GM20431 (cell line): Measurements from ENCODE around the gene UTS2B.
"Not testable (repeated sequence)": the region's sequence is repeated elsewhere in the genome, so short reads cannot be mapped to it uniquely, and the experiment has no call there.

Source experiments
- in situ Hi-C: fragments of 300-500 bp; cut with MseI, MboI; formaldehyde crosslinking; loops from one replicate; pipeline ENCODE4 v1.15.0; 2020; ENCODE audit warnings: low sequenced_read_pairs; ENCODE audit not compliant: unreplicated experiment

UTS2B gene

GRCh38 chr3:191256405-191256804 is 73.9 kb downstream of the UTS2B start:
- in situ Hi-C loops: loop anchor here (25.0 kb wide), 1 partner anchor 106 kb away; no protein-coding TSS in a partner anchor

GRCh38 chr3:191255156-191255555 is 75.2 kb downstream of the UTS2B start:
- in situ Hi-C loops: loop anchor here (25.0 kb wide), 1 partner anchor 107 kb away; no protein-coding TSS in a partner anchor

GRCh38 chr3:191254098-191254873 is 76.0 kb downstream of the UTS2B start:
- in situ Hi-C loops: loop anchor here (25.0 kb wide), 1 partner anchor 108 kb away; no protein-coding TSS in a partner anchor

DNA sequence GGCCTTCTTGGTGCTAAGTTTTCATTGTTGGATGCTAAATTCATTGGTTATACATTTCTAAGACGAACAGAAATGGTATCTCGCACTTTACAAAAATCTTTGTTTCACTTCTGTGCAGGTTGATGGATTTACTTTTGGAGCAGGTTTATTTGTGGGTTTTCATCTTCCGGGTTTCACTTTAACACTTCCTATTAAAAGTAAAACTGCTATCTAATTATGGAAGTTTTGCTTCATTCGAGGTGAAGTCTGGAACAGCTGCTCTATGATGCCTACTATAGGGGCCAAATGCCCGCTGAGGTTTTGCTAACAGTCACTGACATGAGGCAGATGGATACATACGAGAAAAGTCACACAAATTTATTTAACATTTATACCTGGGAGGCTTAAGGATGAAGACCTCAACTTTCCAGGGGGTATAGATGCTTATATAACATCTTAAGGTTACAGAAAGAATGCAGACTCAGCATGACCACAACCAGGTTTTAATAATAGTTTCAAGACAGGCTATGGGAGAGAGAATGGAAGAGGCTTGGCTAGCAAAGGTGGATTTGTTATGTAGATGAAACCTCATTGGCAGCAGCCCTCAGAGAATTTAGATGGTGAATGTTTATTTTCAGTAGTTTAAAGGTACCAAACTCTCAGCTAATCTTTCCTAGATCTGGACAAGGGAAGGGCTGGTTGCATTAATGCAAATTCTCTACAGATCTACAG is 77.1 kb downstream of the UTS2B start:
- in situ Hi-C loops: loop anchor here (25.0 kb wide), 1 partner anchor 109 kb away; no protein-coding TSS in a partner anchor

GRCh38 chr3:191246630-191247029 is 83.7 kb downstream of the UTS2B start:
- in situ Hi-C loops: no loop called here

DNA sequence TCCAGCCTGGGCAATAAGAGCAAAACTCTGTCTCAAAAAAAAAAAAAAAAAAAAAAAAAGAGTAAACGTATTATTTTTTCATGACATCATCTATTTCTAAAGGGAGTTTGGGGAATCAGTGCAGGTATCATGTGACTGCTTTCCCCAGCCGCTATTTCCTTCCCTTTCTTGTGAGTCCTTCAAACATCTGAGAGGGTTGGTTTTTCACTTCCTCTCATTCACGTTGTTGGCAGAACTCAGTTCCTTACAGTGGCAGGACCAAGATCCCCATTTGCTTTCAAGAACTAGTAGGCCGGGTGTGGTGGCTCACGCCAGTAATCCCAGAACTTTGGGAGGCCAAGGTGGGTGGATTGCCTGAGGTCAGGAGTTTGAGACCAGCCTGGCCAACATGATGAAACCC is 84.3 kb downstream of the UTS2B start:
- in situ Hi-C loops: not testable (repeated sequence)

GRCh38 chr3:191244242-191244867 is 86.0 kb downstream of the UTS2B start:
- in situ Hi-C loops: no loop called here

GRCh38 chr3:191240486-191240885 is 89.8 kb downstream of the UTS2B start:
- in situ Hi-C loops: no loop called here

DNA sequence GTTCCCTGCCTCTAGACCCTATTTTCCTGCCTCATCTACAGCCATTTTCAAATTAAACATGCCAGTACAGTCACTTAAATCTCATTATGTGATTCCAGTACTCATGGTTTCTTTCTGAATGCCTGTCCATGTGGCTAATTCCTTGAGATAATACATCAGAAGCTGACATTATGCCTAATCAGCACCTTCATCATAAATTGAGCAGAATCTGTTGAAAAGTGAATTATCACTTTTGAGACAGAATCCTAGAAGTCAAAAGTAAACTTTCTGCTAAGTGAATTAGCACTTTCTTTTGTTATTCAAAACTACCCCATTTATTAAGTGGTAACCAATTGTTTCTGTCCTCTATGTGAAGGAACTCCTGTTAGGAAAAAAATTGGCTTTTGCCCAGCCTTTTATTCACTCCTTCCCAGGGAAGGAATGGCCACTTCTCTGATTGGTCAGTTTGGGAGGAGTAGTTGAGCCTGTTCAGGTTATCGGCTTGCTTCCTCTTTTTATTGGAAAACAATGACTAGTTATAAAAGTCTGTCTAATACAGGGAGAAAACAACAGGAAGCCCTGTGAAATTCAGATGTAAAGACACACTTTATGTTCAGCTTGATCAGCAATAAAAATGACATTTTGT is 90.8 kb downstream of the UTS2B start:
- in situ Hi-C loops: no loop called here

- in situ Hi-C loops: no loop called here
Observed at GRCh38 chr3:191238321-191238817, 92.0 kb downstream of the UTS2B start.

GRCh38 chr3:191237047-191237882 is 93.1 kb downstream of the UTS2B start:
- in situ Hi-C loops: no loop called here

DNA sequence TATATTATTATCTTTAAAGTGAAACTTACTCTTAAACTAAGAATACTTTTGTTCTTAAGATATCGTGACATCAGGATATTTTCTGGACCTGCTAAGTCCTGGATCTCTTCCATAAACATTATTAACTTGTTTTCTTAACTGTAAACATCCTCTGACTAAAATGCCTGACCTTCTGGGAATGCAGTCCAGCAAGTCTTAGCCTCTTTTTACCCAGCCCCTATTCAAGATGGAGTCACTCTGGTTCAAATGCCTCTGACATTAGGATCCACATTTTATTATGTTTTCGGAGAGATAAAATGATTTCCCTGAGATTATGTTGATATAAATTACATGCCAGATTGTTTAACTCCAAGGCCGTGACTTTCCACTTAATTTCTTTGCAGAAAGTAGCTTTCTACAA is 93.7 kb downstream of the UTS2B start:
- in situ Hi-C loops: no loop called here

DNA sequence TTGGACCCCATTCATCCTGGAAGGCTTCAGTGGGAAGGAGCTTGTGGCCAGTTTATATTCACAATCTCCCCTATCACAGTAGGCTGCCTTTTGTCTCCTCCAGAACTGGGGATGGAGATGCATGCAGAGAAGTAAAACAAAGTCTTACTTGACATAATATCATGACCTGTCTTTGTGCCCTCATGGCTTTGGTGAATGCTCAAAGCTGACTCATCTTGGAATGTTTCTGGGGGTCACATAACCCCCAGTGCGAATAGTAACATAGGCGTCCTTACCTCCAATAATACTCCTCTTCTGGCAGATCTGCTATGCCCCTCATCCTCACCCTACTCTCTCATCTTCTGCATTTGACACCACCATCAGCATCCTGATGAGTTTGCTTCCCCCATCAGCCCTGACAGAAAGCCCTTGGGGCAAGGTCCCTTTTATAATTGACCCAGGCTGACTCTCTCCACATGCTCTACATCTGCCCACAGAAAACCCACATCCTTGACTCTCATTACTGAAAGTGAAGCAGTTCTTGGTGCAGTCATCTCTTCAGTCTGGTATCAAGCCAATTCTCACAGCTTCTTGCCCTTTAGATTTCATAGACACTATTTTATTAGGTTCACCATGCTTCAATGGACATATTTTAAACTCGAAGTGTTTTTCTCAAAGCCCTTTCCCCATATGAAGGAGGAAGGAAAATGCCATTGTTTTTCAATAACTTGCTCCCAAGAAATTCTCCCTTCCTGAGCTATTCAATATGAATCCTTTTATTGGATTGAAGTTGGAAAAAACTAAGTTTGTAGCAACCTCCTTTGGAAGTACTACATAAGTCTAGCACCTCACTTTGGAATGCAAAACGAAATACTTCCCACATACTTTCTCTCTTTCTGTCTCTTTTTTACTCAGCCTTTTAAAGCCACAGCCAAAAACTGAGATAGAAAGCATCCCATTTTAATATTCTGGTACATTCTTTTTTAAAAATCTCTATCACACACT is 94.7 kb downstream of the UTS2B start:
- in situ Hi-C loops: no loop called here

GRCh38 chr3:191234216-191234615 is 96.1 kb downstream of the UTS2B start:
- in situ Hi-C loops: no loop called here

DNA sequence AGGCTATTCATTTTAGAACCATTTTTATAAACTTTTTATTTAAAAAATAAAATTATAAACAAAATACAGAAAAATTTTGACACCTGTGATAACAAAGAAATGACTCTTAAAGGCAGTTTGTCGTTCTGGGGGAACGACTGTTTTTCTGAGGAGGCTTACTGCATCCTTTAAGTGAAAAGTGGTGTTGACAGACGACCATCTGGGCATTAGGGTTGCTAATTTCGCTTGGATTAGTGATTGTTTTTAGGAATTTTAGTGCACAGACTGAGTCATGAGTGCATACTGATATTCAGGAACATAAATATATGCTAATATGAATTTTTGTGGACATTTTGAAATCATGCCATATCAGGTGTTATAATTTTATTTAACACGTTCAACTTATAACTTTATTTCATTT is 102.8 kb downstream of the UTS2B start:
- in situ Hi-C loops: no loop called here

DNA sequence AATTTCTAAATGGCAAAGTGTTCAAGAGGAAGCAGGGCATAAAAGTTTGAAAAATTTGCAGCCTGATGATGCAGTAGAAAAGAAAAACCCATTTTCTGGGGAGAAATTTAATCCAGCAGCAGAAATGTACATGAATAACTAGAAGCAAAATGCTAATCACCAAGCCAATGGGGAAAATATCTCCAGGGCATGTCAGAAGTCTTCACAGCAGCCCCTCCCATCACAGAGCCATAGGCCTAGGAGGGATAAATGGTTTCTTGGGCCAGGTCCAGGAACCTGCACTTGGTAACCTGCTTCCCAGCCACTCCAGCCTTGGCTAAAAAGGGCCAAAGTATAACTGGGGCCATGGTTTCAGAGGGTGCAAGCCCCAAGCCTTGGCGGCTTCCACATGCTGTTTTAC is 108.7 kb downstream of the UTS2B start:
- in situ Hi-C loops: no loop called here

DNA sequence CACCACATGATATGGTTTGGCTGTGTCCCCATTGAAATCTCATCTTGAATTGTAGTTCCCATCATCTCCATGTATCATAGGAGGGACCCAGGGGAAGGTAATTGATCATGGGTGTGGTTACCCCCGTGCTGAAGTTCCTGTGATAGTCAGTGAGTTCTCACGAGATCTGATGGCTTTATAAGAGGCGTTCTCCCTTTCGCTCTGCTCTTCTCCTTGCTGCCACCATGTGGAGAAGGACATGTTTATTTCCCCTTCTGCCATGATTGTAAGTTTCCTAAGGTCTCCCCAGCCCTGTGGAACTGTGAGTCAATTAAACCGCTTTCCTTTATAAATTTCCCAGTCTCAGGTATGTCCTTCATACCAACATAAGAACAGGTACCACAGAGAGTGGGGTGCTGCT is 109.4 kb downstream of the UTS2B start:
- in situ Hi-C loops: no loop called here

- in situ Hi-C loops: no loop called here
Observed at GRCh38 chr3:191217301-191217700, 113.0 kb downstream of the UTS2B start.
